OCI-LY3 (cell line): ENCODE data around the gene HOXD3.

Source experiments
- H2AFZ ChIP-seq: fragments of 200-600, 300-600 bp; shearing (Covaris generic); 2 replicates; pipeline ENCODE4 v1.6.0; 2014; ENCODE audit warnings: antibody characterized with exemption, low read depth, low read length
- H3K27ac ChIP-seq: fragments of 200-600, 300-600 bp; sonication (generic); 2 replicates; pipeline ENCODE4 v1.5.1; 2014; ENCODE audit warnings: mild to moderate bottlenecking, low read length, moderate library complexity, mixed read lengths
- H3K27me3 ChIP-seq: fragments of 200-600, 300-600 bp; sonication (generic); 2 replicates; pipeline ENCODE4 v1.6.1; 2014; ENCODE audit warnings: low read depth, low read length, mixed read lengths
- H3K36me3 ChIP-seq: fragments of 200-600, 300-600 bp; sonication (generic); replicated peaks from 2 replicates; pipeline ENCODE3; 2014; ENCODE audit warnings: low read depth, low read length, mixed read lengths
- H3K4me1 ChIP-seq: fragments of 300-600, 200-600 bp; sonication (generic); 2 replicates; pipeline ENCODE4 v1.6.1; 2014; ENCODE audit warnings: low read length, mixed read lengths
- H3K4me2 ChIP-seq: fragments of 200-600, 300-600 bp; sonication (generic); 2 replicates; pipeline ENCODE4 v1.6.1; 2014; ENCODE audit warnings: low read length, mixed read lengths
- H3K4me3 ChIP-seq: fragments of 300-600, 200-600 bp; sonication (generic); 2 replicates; pipeline ENCODE4 v1.5.1; 2014; ENCODE audit warnings: antibody characterized with exemption, mild to moderate bottlenecking, low read length, moderate library complexity
- H3K79me2 ChIP-seq: fragments of 300-600, 200-600 bp; shearing (Covaris generic); 2 replicates; pipeline ENCODE4 v1.6.1; 2014; ENCODE audit warnings: mild to moderate bottlenecking, low read length, mixed read lengths
- H3K9ac ChIP-seq: fragments of 300-600, 200-600 bp; shearing (Covaris generic); 2 replicates; pipeline ENCODE4 v1.6.0; 2014; ENCODE audit warnings: mild to moderate bottlenecking, low read length, moderate library complexity
- H3K9me3 ChIP-seq: fragments of 200-600, 300-600 bp; shearing (Covaris generic); 2 replicates; pipeline ENCODE4 v1.6.1; 2014; ENCODE audit warnings: low read length, mixed read lengths; ENCODE audit not compliant: insufficient read depth
- H4K20me1 ChIP-seq: fragments of 200-600, 300-600 bp; sonication (generic); 2 replicates; pipeline ENCODE4 v1.6.1; 2016; ENCODE audit warnings: low read length, mixed read lengths; ENCODE audit not compliant: insufficient read depth
- EZH2phosphoT487 ChIP-seq: fragments of 200-600 bp; shearing (Covaris generic); IDR thresholded peaks from 2 replicates; pipeline ENCODE4 v1.6.1; 2018; ENCODE audit warnings: antibody characterized with exemption, mixed run types, low read depth
- TF ChIP-seq, protein P1 (sequence below): fragments of 200-600, 300-600 bp; sonication (generic); IDR thresholded peaks from 2 replicates; pipeline ENCODE4 v1.5.1; 2014; ENCODE audit warnings: antibody characterized with exemption, low read length, low read depth

Gene HOXD3

DNA sequence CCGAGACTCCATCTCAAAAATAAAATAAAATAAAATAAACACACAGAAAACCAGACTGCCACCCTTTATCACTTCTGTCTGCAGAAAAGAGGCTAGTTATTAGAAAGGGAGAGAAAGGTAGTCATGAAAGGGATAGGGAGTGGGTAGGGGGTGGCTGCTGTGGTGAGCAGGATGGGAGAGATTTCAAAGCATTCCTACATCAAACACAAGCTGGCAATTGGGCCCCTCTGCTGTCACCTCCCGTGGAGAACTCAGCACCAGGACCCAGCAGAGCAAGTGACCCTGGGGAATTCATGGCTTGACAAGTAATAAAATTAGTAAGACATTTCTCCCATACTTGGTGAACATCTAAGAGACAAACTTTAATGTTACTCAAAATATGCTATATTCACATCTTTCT lies 27.6 kb downstream of the HOXD3 start:
- Histone ChIP-seq H3K27ac (no peak overlapping the region), H2AFZ (no peak overlapping the region), H3K4me3 (no peak overlapping the region), H3K27me3 (0 out of 2 replicates have a peak, but pooled peaks cover 3% of the 10 kb centered on the region), H4K20me1 (no peaks in the 10 kb centered on the region), H3K9ac (no peak overlapping the region), H3K36me3 (no peaks in the 10 kb centered on the region), H3K4me2 (no peak overlapping the region), H3K79me2 (no peaks in the 10 kb centered on the region), H3K4me1 (no peaks in the 10 kb centered on the region), H3K9me3 (no peaks in the 10 kb centered on the region)
- TF ChIP-seq, protein P1, sequence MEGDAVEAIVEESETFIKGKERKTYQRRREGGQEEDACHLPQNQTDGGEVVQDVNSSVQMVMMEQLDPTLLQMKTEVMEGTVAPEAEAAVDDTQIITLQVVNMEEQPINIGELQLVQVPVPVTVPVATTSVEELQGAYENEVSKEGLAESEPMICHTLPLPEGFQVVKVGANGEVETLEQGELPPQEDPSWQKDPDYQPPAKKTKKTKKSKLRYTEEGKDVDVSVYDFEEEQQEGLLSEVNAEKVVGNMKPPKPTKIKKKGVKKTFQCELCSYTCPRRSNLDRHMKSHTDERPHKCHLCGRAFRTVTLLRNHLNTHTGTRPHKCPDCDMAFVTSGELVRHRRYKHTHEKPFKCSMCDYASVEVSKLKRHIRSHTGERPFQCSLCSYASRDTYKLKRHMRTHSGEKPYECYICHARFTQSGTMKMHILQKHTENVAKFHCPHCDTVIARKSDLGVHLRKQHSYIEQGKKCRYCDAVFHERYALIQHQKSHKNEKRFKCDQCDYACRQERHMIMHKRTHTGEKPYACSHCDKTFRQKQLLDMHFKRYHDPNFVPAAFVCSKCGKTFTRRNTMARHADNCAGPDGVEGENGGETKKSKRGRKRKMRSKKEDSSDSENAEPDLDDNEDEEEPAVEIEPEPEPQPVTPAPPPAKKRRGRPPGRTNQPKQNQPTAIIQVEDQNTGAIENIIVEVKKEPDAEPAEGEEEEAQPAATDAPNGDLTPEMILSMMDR, result no peak
- TF ChIP-seq EZH2phosphoT487, result no peak

DNA sequence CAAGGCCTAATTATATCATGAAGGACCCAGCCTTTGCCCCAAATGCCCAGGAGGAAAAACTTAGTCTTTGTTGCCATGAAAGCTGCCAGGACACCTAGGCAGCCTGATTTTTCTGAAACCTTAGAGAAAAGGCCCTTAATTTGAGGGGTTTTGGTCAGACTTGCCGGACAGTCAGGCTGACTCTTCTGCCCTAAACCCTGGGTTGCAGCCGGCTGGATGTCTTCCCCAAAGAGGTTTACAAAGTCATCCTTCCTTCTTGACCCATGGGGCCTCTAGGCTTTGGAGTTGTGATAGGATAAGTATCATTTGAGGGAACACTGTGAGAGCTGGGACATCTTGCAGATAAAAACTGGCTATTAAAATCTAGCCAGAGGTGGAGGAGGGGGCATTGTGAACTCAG lies 28.9 kb downstream of the HOXD3 start:
- H3K36me3 ChIP-seq, result no peaks in the 10 kb centered on the region
- no peak overlapping the region for H3K27ac ChIP-seq
- no peaks in the 10 kb centered on the region for H3K4me1 ChIP-seq
- H3K27me3 ChIP-seq, result no peaks in the 10 kb centered on the region
- no peaks in the 10 kb centered on the region for H4K20me1 ChIP-seq
- TF ChIP-seq, protein P1, result no peak
- TF ChIP-seq EZH2phosphoT487, result no peak
- no peak overlapping the region for H3K4me2 ChIP-seq
- no peak overlapping the region for H2AFZ ChIP-seq
- no peak overlapping the region for H3K4me3 ChIP-seq
- no peaks in the 10 kb centered on the region for H3K9me3 ChIP-seq
- no peak overlapping the region for H3K9ac ChIP-seq
- no peaks in the 10 kb centered on the region for H3K79me2 ChIP-seq

DNA sequence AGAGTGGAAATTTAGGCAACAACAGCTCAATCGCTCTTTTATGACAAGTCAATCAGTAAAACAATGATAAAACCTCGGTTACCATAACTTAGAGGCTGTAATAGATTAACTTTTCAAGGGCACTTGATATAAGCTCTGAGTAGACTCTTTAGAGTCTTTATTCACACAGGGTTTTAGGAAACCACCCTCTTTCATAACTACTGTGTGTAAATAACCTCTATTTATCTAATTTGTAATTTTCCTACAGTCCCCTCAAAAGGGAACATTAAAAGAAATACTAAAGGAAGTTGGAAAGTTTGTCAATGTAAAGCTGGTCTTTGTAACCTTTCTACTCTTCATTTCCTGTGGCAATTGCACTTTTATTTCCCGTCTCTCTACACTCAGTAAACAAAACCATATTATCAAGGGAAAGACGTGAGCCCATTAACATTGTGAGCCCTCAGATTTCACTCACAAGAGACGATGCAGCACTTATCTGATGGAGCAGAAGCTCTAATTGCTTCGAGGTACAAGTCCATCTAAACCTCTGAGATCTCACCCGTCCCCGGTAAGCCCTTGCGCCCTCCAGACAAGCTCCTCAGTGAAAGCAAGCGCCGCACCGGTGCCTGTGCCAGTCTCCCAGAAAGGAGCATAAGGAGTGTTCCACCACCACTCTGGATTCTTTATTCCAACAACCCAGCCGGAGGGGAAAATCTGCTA lies 30.2 kb downstream of the HOXD3 start:
- Histone ChIP-seq H2AFZ (no peak overlapping the region), H3K36me3 (no peaks in the 10 kb centered on the region), H3K4me1 (no peaks in the 10 kb centered on the region), H3K27ac (no peak overlapping the region), H3K9ac (no peak overlapping the region), H3K4me2 (no peak overlapping the region), H3K79me2 (no peaks in the 10 kb centered on the region), H3K9me3 (no peaks in the 10 kb centered on the region), H3K27me3 (peaks cover 10% of the 10 kb centered on the region; the same call in 1 of the 2 replicates), H3K4me3 (no peak overlapping the region), H4K20me1 (no peaks in the 10 kb centered on the region)
- TF ChIP-seq, protein P1, result no peak

DNA sequence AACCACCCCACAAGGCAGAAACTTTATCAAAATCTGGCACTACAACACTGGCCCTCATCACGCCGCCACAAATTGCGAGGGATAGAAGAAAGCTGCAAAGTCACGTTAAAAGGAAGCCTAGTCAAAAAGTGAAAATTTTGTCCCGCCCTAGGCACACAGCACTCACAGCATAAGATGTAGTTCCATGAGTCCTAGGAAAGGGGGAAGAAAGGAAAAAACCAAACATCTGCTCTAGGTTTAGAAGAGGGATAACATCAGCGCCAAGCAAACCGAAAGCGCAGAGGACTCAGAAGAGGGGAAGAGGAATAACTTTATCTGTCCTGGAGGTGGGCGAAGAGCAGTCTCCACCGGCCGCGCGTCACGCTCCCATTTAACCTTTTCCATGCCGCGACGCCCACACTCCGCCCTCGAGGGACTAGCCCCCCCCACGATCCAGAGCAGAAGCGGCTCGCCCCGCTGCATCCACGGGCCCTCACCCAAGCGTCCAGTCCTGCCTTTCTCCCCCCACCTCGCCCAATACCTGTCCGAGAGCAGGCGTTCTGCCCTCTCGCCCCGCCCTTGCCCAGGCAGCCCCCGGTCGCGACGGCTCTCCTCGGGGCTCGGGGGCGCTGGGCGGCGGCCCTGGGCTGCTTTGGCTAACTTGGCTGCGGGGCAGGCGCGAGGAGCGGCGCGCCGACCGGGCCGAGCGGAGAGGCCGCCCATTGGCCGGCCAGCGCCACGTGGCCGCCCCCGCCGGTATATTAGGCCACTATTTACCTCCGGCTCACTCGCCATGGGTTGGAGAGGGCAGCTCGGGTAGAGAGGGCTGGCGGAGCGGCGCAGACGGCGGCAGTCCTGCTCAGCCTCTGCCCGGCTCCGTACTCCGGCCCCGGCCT lies 31.0 kb downstream of the HOXD3 start, which contains the start of gene HOXD1:
TSS of gene HOXD1 (plus strand) at position 770 of the 875 bp plus-strand sequence. CDS start 134 bp downstream, outside the sequence.
- Histone ChIP-seq H3K9ac (no peak within 1 kb of the TSS), H3K27me3 (peaks cover 17% of the 10 kb centered on the region), H3K4me1 (no peaks in the 10 kb centered on the region), H4K20me1 (no peaks in the 10 kb centered on the region), H3K27ac (no peak within 1 kb of the TSS), H3K4me3 (no peak within 1 kb of the TSS), H3K79me2 (no peaks in the 10 kb centered on the region), H2AFZ (no peak within 1 kb of the TSS), H3K9me3 (no peaks in the 10 kb centered on the region), H3K36me3 (no peaks in the 10 kb centered on the region), H3K4me2 (no peak within 1 kb of the TSS)
- no peak for TF ChIP-seq EZH2phosphoT487
- TF ChIP-seq, protein P1, result no peak
